HCT116 (cell line): ENCODE data around the gene ARFIP2. TPM values are rescaled to one million over a fixed set of nuclear protein-coding genes. Genes with fewer than 3 reads are reported as not detected.

ENCODE experiments used
- ATAC-seq: fragments of 200-7000 bp; cut with Tn5 transposase; 2 replicates; pipeline ENCODE4 v1.9.1; 2020; ENCODE audit warnings: mild to moderate bottlenecking, moderate library complexity
- BruUV-seq: library from RNA; stranded (reverse); fragments of 400-500 nt; replicated peaks from 2 replicates; lab custom pipeline; 2021; lab: Mats Ljungman, UMichigan
- CTCF ChIA-PET: fragments of 300-600 bp; sonication (Branson Sonifier 250); formaldehyde crosslinking; loops from one replicate; lab custom pipeline; 2021; ENCODE audit warnings: antibody characterized with exemption; lab: Charles Lee
- POLR2A ChIA-PET: fragments of 300-600, 350-600 bp; sonication (Branson Sonifier 250); formaldehyde crosslinking; loops from one replicate; lab custom pipeline; 2021; ENCODE audit warnings: antibody characterized with exemption; lab: Charles Lee
- RAD21 ChIA-PET, 2 experiments: fragments of 300-600 bp; sonication (Branson Sonifier 250); formaldehyde crosslinking; loops; one replicate each; lab custom pipeline; 2023; ENCODE audit warnings: low total read pairs in 2 of 2; ENCODE audit not compliant: uncharacterized antibody in 2 of 2, unreplicated experiment in 2 of 2, low non-redundant PET in 1 of 2; lab: Charles Lee
- DNase-seq: peaks from one replicate; pipeline ENCODE4 v3.0.0-alpha.2; 2010; ENCODE audit warnings: low read depth, low spot score
- H2AFZ ChIP-seq: fragments of 200-600 bp; shearing (Covaris generic), sonication (generic); 2 replicates; pipeline ENCODE4 v1.6.1; 2017; ENCODE audit warnings: low read depth, mixed run types, mixed read lengths, antibody characterized with exemption, low read length; ENCODE audit not compliant: poor library complexity, severe bottlenecking
- H3K27ac ChIP-seq: 2 replicates; pipeline ENCODE4 v1.5.1; 2012; ENCODE audit warnings: low read depth, low read length
- H3K27me3 ChIP-seq: fragments of 200-600 bp; sonication (generic); 2 replicates; pipeline ENCODE4 v1.6.1; 2016; ENCODE audit warnings: mixed run types, low read length, mixed read lengths; ENCODE audit not compliant: insufficient read depth
- H3K36me3 ChIP-seq, 2 experiments: fragments of 200-500 bp in 1 of 2; fragments of 200-600 bp in 1 of 2; sonication (Bioruptor generic) in 1 of 2; sonication (generic) in 1 of 2; 2 replicates each; pipeline versions ENCODE4 v1.5.1 to v1.6.1; 2014 to 2016; ENCODE audit warnings: low read length in 2 of 2, inconsistent platforms in 1 of 2, mixed read lengths in 1 of 2, mixed run types in 1 of 2; ENCODE audit not compliant: insufficient read depth in 2 of 2, control insufficient read depth in 1 of 2
- H3K4me1 ChIP-seq, 2 experiments: fragments of 200-600 bp in 1 of 2; sonication (generic) in 1 of 2; 2 replicates each; pipeline versions ENCODE4 v1.5.1 to v1.6.1; 2012 to 2017; ENCODE audit warnings: low read length in 2 of 2, inconsistent platforms in 1 of 2, mild to moderate bottlenecking in 1 of 2, mixed read lengths in 1 of 2, mixed run types in 1 of 2, moderate library complexity in 1 of 2; ENCODE audit not compliant: insufficient read depth in 2 of 2, control insufficient read depth in 1 of 2
- H3K4me2 ChIP-seq: fragments of 200-600 bp; sonication (generic); 2 replicates; pipeline ENCODE4 v1.6.1; 2017; ENCODE audit warnings: mixed run types, low read length, mixed read lengths
- H3K4me3 ChIP-seq, 2 experiments: fragments of 200-600 bp in 1 of 2; sonication (generic) in 1 of 2; replicated peaks in 1 of 2; 2 replicates each; pipeline ENCODE4 v1.5.1; 2011 to 2016; ENCODE audit warnings: low read length in 2 of 2, control low read depth in 1 of 2, low read depth in 1 of 2, mild to moderate bottlenecking in 1 of 2, mixed read lengths in 1 of 2, mixed run types in 1 of 2
- H3K79me2 ChIP-seq: fragments of 200-600 bp; sonication (generic); 2 replicates; pipeline ENCODE4 v1.6.1; 2017; ENCODE audit warnings: mild to moderate bottlenecking, mixed run types, low read length, moderate library complexity, mixed read lengths; ENCODE audit not compliant: insufficient read depth
- H3K9ac ChIP-seq: fragments of 200-600 bp; sonication (generic); 2 replicates; pipeline ENCODE4 v1.6.1; 2016; ENCODE audit warnings: low read length, mixed read lengths
- H3K9me2 ChIP-seq: fragments of 200-600 bp; sonication (generic), shearing (Covaris generic); 2 replicates; pipeline ENCODE4 v1.6.1; 2017; ENCODE audit warnings: mixed run types, mild to moderate bottlenecking, moderate library complexity; ENCODE audit not compliant: insufficient read depth
- H3K9me3 ChIP-seq, 2 experiments: fragments of 200-500 bp in 1 of 2; fragments of 200-600 bp in 1 of 2; sonication (Bioruptor generic) in 1 of 2; sonication (generic) in 1 of 2; 2 replicates each; pipeline ENCODE4 v1.6.1; 2014 to 2017; ENCODE audit warnings: low read length in 2 of 2, mixed read lengths in 2 of 2, inconsistent platforms in 1 of 2, low read depth in 1 of 2, mild to moderate bottlenecking in 1 of 2, mixed run types in 1 of 2, moderate library complexity in 1 of 2; ENCODE audit not compliant: control insufficient read depth in 1 of 2, insufficient read depth in 1 of 2
- H4K20me1 ChIP-seq: fragments of 200-600 bp; sonication (generic), shearing (Covaris generic); 2 replicates; pipeline ENCODE4 v1.6.1; 2017; ENCODE audit warnings: mixed run types, mild to moderate bottlenecking, moderate library complexity; ENCODE audit not compliant: insufficient read depth
- ATF3 ChIP-seq: IDR thresholded peaks from 2 replicates; pipeline ENCODE4 v1.6.1; 2012
- CBX3 ChIP-seq: IDR thresholded peaks from 2 replicates; pipeline ENCODE4 v1.6.1; 2012; ENCODE audit warnings: low read depth
- CEBPB ChIP-seq: IDR thresholded peaks from 2 replicates; pipeline ENCODE4 v1.6.1; 2012; ENCODE audit warnings: low read depth
- EZH2 ChIP-seq: fragments of 200-600 bp; sonication (generic); IDR thresholded peaks from 2 replicates; pipeline ENCODE4 v1.6.1; 2017; ENCODE audit warnings: antibody characterized with exemption, mixed run types
- FOSL1 ChIP-seq: IDR thresholded peaks from 2 replicates; pipeline ENCODE4 v1.6.1; 2012; ENCODE audit warnings: low read depth
- JUND ChIP-seq: IDR thresholded peaks from 2 replicates; pipeline ENCODE4 v1.6.1; 2012
- POLR2A ChIP-seq: IDR thresholded peaks from 2 replicates; pipeline ENCODE4 v1.7.0; 2011; ENCODE audit warnings: borderline replicate concordance; ENCODE audit not compliant: insufficient read depth, insufficient read length; ENCODE audit errors: extremely low read depth
- POLR2AphosphoS5 ChIP-seq: IDR thresholded peaks from 2 replicates; pipeline ENCODE4 v1.6.1; 2011; ENCODE audit warnings: mild to moderate bottlenecking, low read depth, low read length, moderate library complexity
- RAD21 ChIP-seq: IDR thresholded peaks from 2 replicates; pipeline ENCODE4 v1.6.1; 2012; ENCODE audit warnings: low read depth, mild to moderate bottlenecking
- SIN3A ChIP-seq: IDR thresholded peaks from 2 replicates; pipeline ENCODE4 v1.6.1; 2012; ENCODE audit warnings: low read depth
- SP1 ChIP-seq: IDR thresholded peaks from 2 replicates; pipeline ENCODE4 v1.6.1; 2012; ENCODE audit warnings: low read depth
- TCF7L2 ChIP-seq: IDR thresholded peaks from 2 replicates; pipeline ENCODE4 v1.7.0; 2011; ENCODE audit warnings: borderline replicate concordance, inconsistent platforms; ENCODE audit not compliant: insufficient read depth, insufficient read length; ENCODE audit errors: extremely low read depth
- YY1 ChIP-seq: IDR thresholded peaks from 2 replicates; pipeline ENCODE4 v1.6.1; 2011; ENCODE audit warnings: low read length, low read depth, moderate library complexity, mild to moderate bottlenecking; ENCODE audit not compliant: insufficient replicate concordance; ENCODE audit errors: extremely low read depth
- ZBTB33 ChIP-seq: IDR thresholded peaks from 2 replicates; pipeline ENCODE4 v1.6.1; 2011; ENCODE audit warnings: mild to moderate bottlenecking, low read length, moderate library complexity; ENCODE audit not compliant: insufficient replicate concordance; ENCODE audit errors: extremely low read depth
- ZNF274 ChIP-seq: fragments of 200-500 bp; sonication (Bioruptor generic); IDR thresholded peaks from 2 replicates; pipeline ENCODE4 v1.6.1; 2014; ENCODE audit warnings: mild to moderate bottlenecking, low read depth, low read length, inconsistent platforms
- intact Hi-C: fragments of 100-400 bp; cut with micrococcal nuclease; formaldehyde crosslinking; loops from 2 replicates; pipeline ENCODE4 v1.10.0; 2022
- total RNA-seq: library from RNA; stranded (reverse); gene quantifications from one replicate; pipeline ENCODE4 v1.2.1, GENCODE V29; 2021; ENCODE audit not compliant: unreplicated experiment

Gene ARFIP2
- total RNA-seq, 1 experiment from 2014 or later: 77.9 TPM

- Histone ChIP-seq H3K79me2 (no peaks in the 10 kb centered on the region), H3K4me1 (no peaks in the 10 kb centered on the region), H3K9me2 (no peaks in the 10 kb centered on the region), H3K4me2 (no peak overlapping the region), H3K27ac (no peak overlapping the region), H3K4me3 (no peak overlapping the region), H2AFZ (no peak overlapping the region), H3K27me3 (no peaks in the 10 kb centered on the region), H3K9me3 (no peaks in the 10 kb centered on the region), H4K20me1 (no peaks in the 10 kb centered on the region), H3K9ac (no peak overlapping the region), H3K36me3 (no peaks in the 10 kb centered on the region)
- DNase-seq (no peak), ATAC-seq (no peak)
- TF ChIP-seq POLR2AphosphoS5: no peak
- no peak for TF ChIP-seq ZNF274
- no peak for TF ChIP-seq EZH2
- no peak for TF ChIP-seq SIN3A
- TF ChIP-seq JUND: no peak
- no peak for TF ChIP-seq YY1
- no peak for TF ChIP-seq ZBTB33
- no peak for TF ChIP-seq SP1
- no peak for TF ChIP-seq CBX3
- no peak for TF ChIP-seq POLR2A
- TF ChIP-seq TCF7L2: no peak
- no peak for TF ChIP-seq FOSL1
- no peak for TF ChIP-seq ATF3
- TF ChIP-seq CEBPB: no peak
- TF ChIP-seq RAD21: no peak
- no TSS peak for BruUV-seq
- POLR2A ChIA-PET: no interaction called here
- CTCF ChIA-PET: interaction anchor here (0.9 kb wide), 1 partner anchor 150 kb away, joined by 5 read pairs; no protein-coding TSS in a partner anchor
- intact Hi-C loops: no loop called here
- RAD21 ChIA-PET: no interaction called here
Observed at GRCh38 chr11:6529266-6529665, 48.1 kb upstream of the ARFIP2 start.
